Erythroblast (primary cell): ENCODE results near the gene GLDC.

Source experiments
- GATA1 ChIP-seq: IDR thresholded peaks from 2 replicates; pipeline ENCODE4 v1.6.1; 2011; ENCODE audit warnings: low read depth, mild to moderate bottlenecking, control low read depth, low read length, moderate library complexity
- POLR2A ChIP-seq: IDR thresholded peaks from 2 replicates; pipeline ENCODE4 v1.6.1; 2011; ENCODE audit warnings: mild to moderate bottlenecking, low read length

- TF ChIP-seq POLR2A (no peak), GATA1 (no peak)
Observed at GRCh38 chr9:6632516-6633183, 12.9 kb downstream of the GLDC start.
